HCT116 (cell line): ENCODE results near the gene SPIN2A. TPM values are rescaled to one million over a fixed set of nuclear protein-coding genes. Genes with fewer than 3 reads are reported as not detected.

Experiments used
- ATAC-seq: fragments of 200-7000 bp; cut with Tn5 transposase; 2 replicates; pipeline ENCODE4 v1.9.1; 2020; ENCODE audit warnings: mild to moderate bottlenecking, moderate library complexity
- BruUV-seq: library from RNA; stranded (reverse); fragments of 400-500 nt; replicated peaks from 2 replicates; lab custom pipeline; 2021; lab: Mats Ljungman, UMichigan
- CTCF ChIA-PET: fragments of 300-600 bp; sonication (Branson Sonifier 250); formaldehyde crosslinking; loops from one replicate; lab custom pipeline; 2021; ENCODE audit warnings: antibody characterized with exemption; lab: Charles Lee
- POLR2A ChIA-PET: fragments of 300-600, 350-600 bp; sonication (Branson Sonifier 250); formaldehyde crosslinking; loops from one replicate; lab custom pipeline; 2021; ENCODE audit warnings: antibody characterized with exemption; lab: Charles Lee
- RAD21 ChIA-PET, 2 experiments: fragments of 300-600 bp; sonication (Branson Sonifier 250); formaldehyde crosslinking; loops; one replicate each; lab custom pipeline; 2023; ENCODE audit warnings: low total read pairs in 2 of 2; ENCODE audit not compliant: uncharacterized antibody in 2 of 2, unreplicated experiment in 2 of 2, low non-redundant PET in 1 of 2; lab: Charles Lee
- DNase-seq: peaks from one replicate; pipeline ENCODE4 v3.0.0-alpha.2; 2010; ENCODE audit warnings: low read depth, low spot score
- H2AFZ ChIP-seq: fragments of 200-600 bp; shearing (Covaris generic), sonication (generic); 2 replicates; pipeline ENCODE4 v1.6.1; 2017; ENCODE audit warnings: low read depth, mixed run types, mixed read lengths, antibody characterized with exemption, low read length; ENCODE audit not compliant: poor library complexity, severe bottlenecking
- H3K27ac ChIP-seq: 2 replicates; pipeline ENCODE4 v1.5.1; 2012; ENCODE audit warnings: low read depth, low read length
- H3K27me3 ChIP-seq: fragments of 200-600 bp; sonication (generic); 2 replicates; pipeline ENCODE4 v1.6.1; 2016; ENCODE audit warnings: mixed run types, low read length, mixed read lengths; ENCODE audit not compliant: insufficient read depth
- H3K36me3 ChIP-seq, 2 experiments: fragments of 200-500 bp in 1 of 2; fragments of 200-600 bp in 1 of 2; sonication (Bioruptor generic) in 1 of 2; sonication (generic) in 1 of 2; 2 replicates each; pipeline versions ENCODE4 v1.5.1 to v1.6.1; 2014 to 2016; ENCODE audit warnings: low read length in 2 of 2, inconsistent platforms in 1 of 2, mixed read lengths in 1 of 2, mixed run types in 1 of 2; ENCODE audit not compliant: insufficient read depth in 2 of 2, control insufficient read depth in 1 of 2
- H3K4me1 ChIP-seq, 2 experiments: fragments of 200-600 bp in 1 of 2; sonication (generic) in 1 of 2; 2 replicates each; pipeline versions ENCODE4 v1.5.1 to v1.6.1; 2012 to 2017; ENCODE audit warnings: low read length in 2 of 2, inconsistent platforms in 1 of 2, mild to moderate bottlenecking in 1 of 2, mixed read lengths in 1 of 2, mixed run types in 1 of 2, moderate library complexity in 1 of 2; ENCODE audit not compliant: insufficient read depth in 2 of 2, control insufficient read depth in 1 of 2
- H3K4me2 ChIP-seq: fragments of 200-600 bp; sonication (generic); 2 replicates; pipeline ENCODE4 v1.6.1; 2017; ENCODE audit warnings: mixed run types, low read length, mixed read lengths
- H3K4me3 ChIP-seq, 2 experiments: fragments of 200-600 bp in 1 of 2; sonication (generic) in 1 of 2; replicated peaks in 1 of 2; 2 replicates each; pipeline ENCODE4 v1.5.1; 2011 to 2016; ENCODE audit warnings: low read length in 2 of 2, control low read depth in 1 of 2, low read depth in 1 of 2, mild to moderate bottlenecking in 1 of 2, mixed read lengths in 1 of 2, mixed run types in 1 of 2
- H3K79me2 ChIP-seq: fragments of 200-600 bp; sonication (generic); 2 replicates; pipeline ENCODE4 v1.6.1; 2017; ENCODE audit warnings: mild to moderate bottlenecking, mixed run types, low read length, moderate library complexity, mixed read lengths; ENCODE audit not compliant: insufficient read depth
- H3K9ac ChIP-seq: fragments of 200-600 bp; sonication (generic); 2 replicates; pipeline ENCODE4 v1.6.1; 2016; ENCODE audit warnings: low read length, mixed read lengths
- H3K9me2 ChIP-seq: fragments of 200-600 bp; sonication (generic), shearing (Covaris generic); 2 replicates; pipeline ENCODE4 v1.6.1; 2017; ENCODE audit warnings: mixed run types, mild to moderate bottlenecking, moderate library complexity; ENCODE audit not compliant: insufficient read depth
- H3K9me3 ChIP-seq, 2 experiments: fragments of 200-500 bp in 1 of 2; fragments of 200-600 bp in 1 of 2; sonication (Bioruptor generic) in 1 of 2; sonication (generic) in 1 of 2; 2 replicates each; pipeline ENCODE4 v1.6.1; 2014 to 2017; ENCODE audit warnings: low read length in 2 of 2, mixed read lengths in 2 of 2, inconsistent platforms in 1 of 2, low read depth in 1 of 2, mild to moderate bottlenecking in 1 of 2, mixed run types in 1 of 2, moderate library complexity in 1 of 2; ENCODE audit not compliant: control insufficient read depth in 1 of 2, insufficient read depth in 1 of 2
- H4K20me1 ChIP-seq: fragments of 200-600 bp; sonication (generic), shearing (Covaris generic); 2 replicates; pipeline ENCODE4 v1.6.1; 2017; ENCODE audit warnings: mixed run types, mild to moderate bottlenecking, moderate library complexity; ENCODE audit not compliant: insufficient read depth
- CBX3 ChIP-seq: IDR thresholded peaks from 2 replicates; pipeline ENCODE4 v1.6.1; 2012; ENCODE audit warnings: low read depth
- CTCF ChIP-seq, 3 experiments: fragments of 200-600 bp in 1 of 3; sonication (generic) in 1 of 3; IDR thresholded peaks in 2 of 3; conservative IDR thresholded peaks in 1 of 3; 2 replicates each; pipeline ENCODE4 v1.5.1; 2012 to 2017; ENCODE audit warnings: low read depth in 2 of 3, low read length in 2 of 3, antibody characterized with exemption in 1 of 3, borderline replicate concordance in 1 of 3, control low read depth in 1 of 3, mild to moderate bottlenecking in 1 of 3, mixed read lengths in 1 of 3, mixed run types in 1 of 3, moderate library complexity in 1 of 3; ENCODE audit not compliant: insufficient read depth in 1 of 3
- EGR1 ChIP-seq: IDR thresholded peaks from 2 replicates; pipeline ENCODE4 v1.6.1; 2012; ENCODE audit warnings: low read depth
- EZH2 ChIP-seq: fragments of 200-600 bp; sonication (generic); IDR thresholded peaks from 2 replicates; pipeline ENCODE4 v1.6.1; 2017; ENCODE audit warnings: antibody characterized with exemption, mixed run types
- EZH2phosphoT487 ChIP-seq: fragments of 200-600 bp; IDR thresholded peaks from 2 replicates; pipeline ENCODE4 v1.6.1; 2018; ENCODE audit warnings: antibody characterized with exemption, borderline replicate concordance
- FOSL1 ChIP-seq: IDR thresholded peaks from 2 replicates; pipeline ENCODE4 v1.6.1; 2012; ENCODE audit warnings: low read depth
- JUND ChIP-seq: IDR thresholded peaks from 2 replicates; pipeline ENCODE4 v1.6.1; 2012
- MAX ChIP-seq: IDR thresholded peaks from 2 replicates; pipeline ENCODE4 v1.6.1; 2012
- POLR2AphosphoS5 ChIP-seq: IDR thresholded peaks from 2 replicates; pipeline ENCODE4 v1.6.1; 2011; ENCODE audit warnings: mild to moderate bottlenecking, low read depth, low read length, moderate library complexity
- RAD21 ChIP-seq: IDR thresholded peaks from 2 replicates; pipeline ENCODE4 v1.6.1; 2012; ENCODE audit warnings: low read depth, mild to moderate bottlenecking
- SIN3A ChIP-seq: IDR thresholded peaks from 2 replicates; pipeline ENCODE4 v1.6.1; 2012; ENCODE audit warnings: low read depth
- SP1 ChIP-seq: IDR thresholded peaks from 2 replicates; pipeline ENCODE4 v1.6.1; 2012; ENCODE audit warnings: low read depth
- SRF ChIP-seq: IDR thresholded peaks from 2 replicates; pipeline ENCODE4 v1.6.1; 2012; ENCODE audit warnings: low read depth
- YY1 ChIP-seq: IDR thresholded peaks from 2 replicates; pipeline ENCODE4 v1.6.1; 2011; ENCODE audit warnings: low read length, low read depth, moderate library complexity, mild to moderate bottlenecking; ENCODE audit not compliant: insufficient replicate concordance; ENCODE audit errors: extremely low read depth
- ZFX ChIP-seq: fragments of 450-650 bp; IDR thresholded peaks from 2 replicates; pipeline ENCODE4 v1.6.1; 2017
- ZNF274 ChIP-seq: fragments of 200-500 bp; sonication (Bioruptor generic); IDR thresholded peaks from 2 replicates; pipeline ENCODE4 v1.6.1; 2014; ENCODE audit warnings: mild to moderate bottlenecking, low read depth, low read length, inconsistent platforms
- intact Hi-C: fragments of 100-400 bp; cut with micrococcal nuclease; formaldehyde crosslinking; loops from 2 replicates; pipeline ENCODE4 v1.10.0; 2022
- total RNA-seq: library from RNA; stranded (reverse); gene quantifications from one replicate; pipeline ENCODE4 v1.2.1, GENCODE V29; 2021; ENCODE audit not compliant: unreplicated experiment
- TF ChIP-seq, protein P1 (sequence below): IDR thresholded peaks from 2 replicates; pipeline ENCODE4 v1.6.1; 2011; ENCODE audit warnings: mild to moderate bottlenecking, low read length, moderate library complexity; ENCODE audit not compliant: insufficient replicate concordance; ENCODE audit errors: extremely low read depth
- TF ChIP-seq, protein P2 (sequence below): IDR thresholded peaks from 2 replicates; pipeline ENCODE4 v1.6.1; 2012; ENCODE audit warnings: low read depth

The SPIN2A gene
- total RNA-seq, 1 experiment from 2014 or later: 0.54 TPM

GRCh38 chrX:57172544-57172943 lies 35.3 kb upstream of the SPIN2A start:
- Histone ChIP-seq H3K4me2 (no peak overlapping the region), H3K4me1 (no peaks in the 10 kb centered on the region), H3K9me2 (no peaks in the 10 kb centered on the region), H4K20me1 (no peaks in the 10 kb centered on the region), H3K9me3 (no peaks in the 10 kb centered on the region), H3K36me3 (no peaks in the 10 kb centered on the region), H3K79me2 (no peaks in the 10 kb centered on the region), H3K27me3 (no peaks in the 10 kb centered on the region), H3K9ac (no peak overlapping the region), H2AFZ (no peak overlapping the region), H3K4me3 (no peak overlapping the region), H3K27ac (no peak overlapping the region)
- no peak for ATAC-seq
- no TSS peak for BruUV-seq
- RAD21 ChIA-PET: no interaction called here
- intact Hi-C loops: no loop called here
- no peak for DNase-seq
- POLR2A ChIA-PET: no interaction called here
- CTCF ChIA-PET: no interaction called here
- TF ChIP-seq CTCF (IDR thresholded peaks at IDR 0.05 in 2 of 3, conservative IDR thresholded peaks at IDR 0.05 in 1 of 3; ENCODE audit: borderline replicate concordance in 1 of 3, insufficient read depth in 1 of 3, low read depth in 2 of 3, low read length in 2 of 3) (no peak), YY1 (no peak), ZNF274 (no peak), FOSL1 (no peak), EZH2phosphoT487 (no peak), EZH2 (no peak), MAX (no peak), SRF (no peak), RAD21 (no peak), EGR1 (no peak), POLR2AphosphoS5 (no peak), SIN3A (no peak), ZFX (no peak), JUND (no peak), SP1 (no peak), CBX3 (no peak)
- TF ChIP-seq, protein P1, sequence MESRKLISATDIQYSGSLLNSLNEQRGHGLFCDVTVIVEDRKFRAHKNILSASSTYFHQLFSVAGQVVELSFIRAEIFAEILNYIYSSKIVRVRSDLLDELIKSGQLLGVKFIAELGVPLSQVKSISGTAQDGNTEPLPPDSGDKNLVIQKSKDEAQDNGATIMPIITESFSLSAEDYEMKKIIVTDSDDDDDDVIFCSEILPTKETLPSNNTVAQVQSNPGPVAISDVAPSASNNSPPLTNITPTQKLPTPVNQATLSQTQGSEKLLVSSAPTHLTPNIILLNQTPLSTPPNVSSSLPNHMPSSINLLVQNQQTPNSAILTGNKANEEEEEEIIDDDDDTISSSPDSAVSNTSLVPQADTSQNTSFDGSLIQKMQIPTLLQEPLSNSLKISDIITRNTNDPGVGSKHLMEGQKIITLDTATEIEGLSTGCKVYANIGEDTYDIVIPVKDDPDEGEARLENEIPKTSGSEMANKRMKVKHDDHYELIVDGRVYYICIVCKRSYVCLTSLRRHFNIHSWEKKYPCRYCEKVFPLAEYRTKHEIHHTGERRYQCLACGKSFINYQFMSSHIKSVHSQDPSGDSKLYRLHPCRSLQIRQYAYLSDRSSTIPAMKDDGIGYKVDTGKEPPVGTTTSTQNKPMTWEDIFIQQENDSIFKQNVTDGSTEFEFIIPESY: no peak
- TF ChIP-seq, protein P2, sequence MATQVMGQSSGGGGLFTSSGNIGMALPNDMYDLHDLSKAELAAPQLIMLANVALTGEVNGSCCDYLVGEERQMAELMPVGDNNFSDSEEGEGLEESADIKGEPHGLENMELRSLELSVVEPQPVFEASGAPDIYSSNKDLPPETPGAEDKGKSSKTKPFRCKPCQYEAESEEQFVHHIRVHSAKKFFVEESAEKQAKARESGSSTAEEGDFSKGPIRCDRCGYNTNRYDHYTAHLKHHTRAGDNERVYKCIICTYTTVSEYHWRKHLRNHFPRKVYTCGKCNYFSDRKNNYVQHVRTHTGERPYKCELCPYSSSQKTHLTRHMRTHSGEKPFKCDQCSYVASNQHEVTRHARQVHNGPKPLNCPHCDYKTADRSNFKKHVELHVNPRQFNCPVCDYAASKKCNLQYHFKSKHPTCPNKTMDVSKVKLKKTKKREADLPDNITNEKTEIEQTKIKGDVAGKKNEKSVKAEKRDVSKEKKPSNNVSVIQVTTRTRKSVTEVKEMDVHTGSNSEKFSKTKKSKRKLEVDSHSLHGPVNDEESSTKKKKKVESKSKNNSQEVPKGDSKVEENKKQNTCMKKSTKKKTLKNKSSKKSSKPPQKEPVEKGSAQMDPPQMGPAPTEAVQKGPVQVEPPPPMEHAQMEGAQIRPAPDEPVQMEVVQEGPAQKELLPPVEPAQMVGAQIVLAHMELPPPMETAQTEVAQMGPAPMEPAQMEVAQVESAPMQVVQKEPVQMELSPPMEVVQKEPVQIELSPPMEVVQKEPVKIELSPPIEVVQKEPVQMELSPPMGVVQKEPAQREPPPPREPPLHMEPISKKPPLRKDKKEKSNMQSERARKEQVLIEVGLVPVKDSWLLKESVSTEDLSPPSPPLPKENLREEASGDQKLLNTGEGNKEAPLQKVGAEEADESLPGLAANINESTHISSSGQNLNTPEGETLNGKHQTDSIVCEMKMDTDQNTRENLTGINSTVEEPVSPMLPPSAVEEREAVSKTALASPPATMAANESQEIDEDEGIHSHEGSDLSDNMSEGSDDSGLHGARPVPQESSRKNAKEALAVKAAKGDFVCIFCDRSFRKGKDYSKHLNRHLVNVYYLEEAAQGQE: no peak
